ENCODE data around the gene PLCB4.

The PLCB4 gene

GRCh38 chr20:9053108-9053507, 15.8 kb upstream of the PLCB4 start:
- DNase-seq (ENCODE audit: low read depth), result no peak
- no peak for TF ChIP-seq CTCF (IDR thresholded peaks at IDR 0.05; ENCODE audit: low read depth, low read length, missing control alignments)
- no peak overlapping the region for H3K4me3 ChIP-seq (ENCODE audit: low read depth, low read length)
- in situ Hi-C loops (cut with HindIII; ENCODE audit: low sequenced_read_pairs), result no loop called here

- no peak for DNase-seq (ENCODE audit: low read depth)
- in situ Hi-C loops (cut with HindIII; ENCODE audit: low sequenced_read_pairs), result no loop called here
- no peak for TF ChIP-seq CTCF (IDR thresholded peaks at IDR 0.05; ENCODE audit: low read depth, low read length, missing control alignments)
Measured at GRCh38 chr20:9054176-9054575, 14.7 kb upstream of the PLCB4 start.

GRCh38 chr20:9059931-9060330, 9.0 kb upstream of the PLCB4 start:
- in situ Hi-C loops (cut with HindIII; ENCODE audit: low sequenced_read_pairs), result no loop called here
- TF ChIP-seq CTCF (IDR thresholded peaks at IDR 0.05; ENCODE audit: low read depth, low read length, missing control alignments), result no peak
- DNase-seq (ENCODE audit: low read depth), result peak; percentile 8
- H3K4me3 ChIP-seq (ENCODE audit: low read depth, low read length), result no peak overlapping the region

More at GRCh38 chr20:9054176-9054575, 14.7 kb upstream of the PLCB4 start:
- H3K4me3 ChIP-seq (ENCODE audit: low read depth, low read length), result no peak overlapping the region

GRCh38 chr20:9061434-9061833, 7.5 kb upstream of the PLCB4 start:
- in situ Hi-C loops (cut with HindIII; ENCODE audit: low sequenced_read_pairs), result no loop called here
- no peak overlapping the region for H3K4me3 ChIP-seq (ENCODE audit: low read depth, low read length)
- no peak for DNase-seq (ENCODE audit: low read depth)
- TF ChIP-seq CTCF (IDR thresholded peaks at IDR 0.05; ENCODE audit: low read depth, low read length, missing control alignments), result no peak

- no peak for TF ChIP-seq CTCF (IDR thresholded peaks at IDR 0.05; ENCODE audit: low read depth, low read length, missing control alignments)
- in situ Hi-C loops (cut with HindIII; ENCODE audit: low sequenced_read_pairs), result no loop called here
- no peak for DNase-seq (ENCODE audit: low read depth)
- no peak overlapping the region for H3K4me3 ChIP-seq (ENCODE audit: low read depth, low read length)
Measured at GRCh38 chr20:9062066-9062465, 6.8 kb upstream of the PLCB4 start.

- no peak overlapping the region for H3K4me3 ChIP-seq (ENCODE audit: low read depth, low read length)
- in situ Hi-C loops (cut with HindIII; ENCODE audit: low sequenced_read_pairs), result no loop called here
- TF ChIP-seq CTCF (IDR thresholded peaks at IDR 0.05; ENCODE audit: low read depth, low read length, missing control alignments), result no peak
- no peak for DNase-seq (ENCODE audit: low read depth)
Measured at GRCh38 chr20:9066191-9066590, 2.7 kb upstream of the PLCB4 start.

Data from astrocyte of the cerebellum (primary cell).